ENCODE results near the gene ERRFI1.
"Not testable (repeated sequence)": the region's sequence is repeated elsewhere in the genome, so short reads cannot be mapped to it uniquely, and the experiment has no call there.

The ERRFI1 gene

GRCh38 chr1:7970246-7970645 lies 55.9 kb downstream of the ERRFI1 start:
- no peak for DNase-seq (ENCODE audit: low read depth in 2 of 2)

- DNase-seq (ENCODE audit: low read depth in 2 of 2): no peak
Observed at GRCh38 chr1:7967651-7968050, 58.5 kb downstream of the ERRFI1 start.

- DNase-seq (ENCODE audit: low read depth in 2 of 2): no peak
Observed at GRCh38 chr1:7967196-7967595, 58.9 kb downstream of the ERRFI1 start.

GRCh38 chr1:7964476-7964875 lies 61.6 kb downstream of the ERRFI1 start:
- no peak for DNase-seq (ENCODE audit: low read depth in 2 of 2)

- DNase-seq (ENCODE audit: low read depth in 2 of 2): not testable (repeated sequence)
Observed at GRCh38 chr1:7963841-7964240, 62.3 kb downstream of the ERRFI1 start.

- not testable (repeated sequence) for DNase-seq (ENCODE audit: low read depth in 2 of 2)
Observed at GRCh38 chr1:7963378-7963730, 62.8 kb downstream of the ERRFI1 start.

- no peak for DNase-seq (ENCODE audit: low read depth in 2 of 2)
Observed at GRCh38 chr1:7962636-7963377, 63.3 kb downstream of the ERRFI1 start.

GRCh38 chr1:7962014-7962335 lies 64.1 kb downstream of the ERRFI1 start:
- no peak for DNase-seq (ENCODE audit: low read depth in 2 of 2)

Measured in stimulated activated CD4-positive, alpha-beta T cell treated with anti-CD3 and anti-CD28 coated beads, Interleukin-12 subunit alpha, Interleukin-12 subunit beta, amount 100 ng/mL, for 24 hours (primary cell).